Activated CD4-positive, alpha-beta T cell treated with anti-CD3 and anti-CD28 coated beads, Interleukin-2, Interleukin-6, amounts not matched to agents 100 ng/mL and 50 ng/mL, durations not matched to agents 16 hours and 8 hours (primary cell): Measurements from ENCODE around the gene PATZ1.
"Not testable (repeated sequence)": the region's sequence is repeated elsewhere in the genome, so short reads cannot be mapped to it uniquely, and the experiment has no call there.

Source experiments
- DNase-seq: peaks from one replicate; pipeline ENCODE4 v3.0.0-alpha.2; 2020

Gene PATZ1

GRCh38 chr22:31342389-31343140 is 3.6 kb downstream of the PATZ1 start:
- DNase-seq, result no peak

GRCh38 chr22:31341386-31342088 is 4.6 kb downstream of the PATZ1 start:
- no peak for DNase-seq

DNA sequence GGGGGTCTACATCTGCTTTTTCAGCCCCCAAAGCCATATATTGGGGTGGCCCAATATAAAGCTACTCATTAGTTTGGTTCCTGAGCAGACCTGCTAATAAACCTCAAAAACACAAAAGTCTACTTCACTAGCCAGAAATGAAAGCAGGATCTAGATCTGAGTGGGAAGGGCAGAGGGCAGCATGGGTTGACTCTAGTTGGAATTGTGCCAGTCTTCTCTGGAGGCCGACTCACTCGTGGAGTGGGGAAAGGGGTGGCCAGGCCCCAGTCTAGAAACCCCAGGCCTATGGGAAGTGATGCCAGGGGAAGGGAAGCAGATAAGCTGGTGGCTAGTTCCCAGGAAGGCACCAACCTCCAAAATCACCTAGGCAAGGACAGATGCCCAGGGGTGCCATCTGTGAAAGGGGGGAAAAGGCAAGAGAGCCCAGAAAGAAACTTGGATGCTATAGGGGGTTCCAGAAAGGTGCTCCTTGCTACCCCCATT is 5.3 kb downstream of the PATZ1 start:
- no peak for DNase-seq

- no peak for DNase-seq
These were observed 5.8 kb downstream of the PATZ1 start for GRCh38 chr22:31340360-31340759.

- no peak for DNase-seq
These were observed 6.9 kb downstream of the PATZ1 start for GRCh38 chr22:31339148-31339832.

DNA sequence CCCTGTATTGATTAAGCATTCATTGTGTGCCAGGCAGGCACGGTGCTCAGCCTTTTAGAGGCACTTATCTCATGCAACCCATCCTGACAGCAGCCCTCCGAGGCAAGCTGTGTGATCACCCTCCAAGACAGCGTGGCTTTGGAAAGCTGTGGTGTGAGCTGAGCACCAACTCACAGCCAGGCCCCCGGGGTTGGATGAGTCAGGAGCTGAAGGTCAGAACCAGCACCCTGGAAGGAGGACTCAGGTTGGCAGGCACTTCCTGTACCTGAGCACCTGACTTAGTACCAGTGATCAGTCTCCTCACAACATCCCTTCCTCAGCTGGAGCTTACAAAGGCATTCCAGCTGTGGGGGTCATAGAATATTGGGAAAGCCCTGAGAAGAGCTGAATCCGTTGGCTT is 9.0 kb downstream of the PATZ1 start:
- no peak for DNase-seq

DNA sequence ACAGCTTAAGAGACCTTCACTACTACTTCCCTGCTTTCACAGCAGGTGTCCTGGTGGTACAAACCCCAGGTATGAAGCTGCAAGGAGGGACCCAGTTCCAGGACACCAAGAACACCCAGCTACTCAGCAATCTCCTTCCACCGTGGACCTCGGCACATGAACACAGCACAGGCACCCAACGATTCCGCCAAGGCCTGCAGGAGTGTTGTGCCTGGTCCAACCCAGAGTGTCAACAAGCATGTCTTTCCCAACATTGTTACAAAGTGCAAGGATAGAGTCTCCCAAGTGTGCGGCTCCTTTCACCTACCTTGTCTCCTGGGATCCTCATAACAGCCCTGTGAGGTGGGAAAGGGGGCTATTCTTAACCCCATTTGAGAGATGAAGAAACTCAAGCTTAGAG is 11.8 kb downstream of the PATZ1 start:
- DNase-seq, result no peak

GRCh38 chr22:31333641-31334040 is 12.5 kb downstream of the PATZ1 start:
- DNase-seq, result no peak

DNA sequence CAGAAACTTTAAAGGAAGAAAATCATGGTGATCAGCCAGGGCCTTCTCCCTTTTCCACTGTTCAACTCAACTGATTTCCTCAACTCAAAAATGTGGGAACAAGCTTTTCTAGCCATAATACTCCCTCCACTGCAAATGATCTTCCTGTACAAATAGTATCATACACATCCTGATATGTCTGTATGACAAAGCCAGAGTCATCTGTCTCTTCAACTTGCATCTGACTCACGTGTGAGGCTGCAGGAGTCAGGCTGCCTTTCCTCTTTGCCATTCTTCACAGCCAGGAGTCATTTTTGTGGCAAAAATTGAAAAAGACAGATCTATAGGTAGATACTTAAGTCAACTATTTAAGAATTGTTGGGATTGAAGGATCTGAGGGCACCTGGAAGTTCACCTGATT is 13.3 kb downstream of the PATZ1 start:
- no peak for DNase-seq

DNA sequence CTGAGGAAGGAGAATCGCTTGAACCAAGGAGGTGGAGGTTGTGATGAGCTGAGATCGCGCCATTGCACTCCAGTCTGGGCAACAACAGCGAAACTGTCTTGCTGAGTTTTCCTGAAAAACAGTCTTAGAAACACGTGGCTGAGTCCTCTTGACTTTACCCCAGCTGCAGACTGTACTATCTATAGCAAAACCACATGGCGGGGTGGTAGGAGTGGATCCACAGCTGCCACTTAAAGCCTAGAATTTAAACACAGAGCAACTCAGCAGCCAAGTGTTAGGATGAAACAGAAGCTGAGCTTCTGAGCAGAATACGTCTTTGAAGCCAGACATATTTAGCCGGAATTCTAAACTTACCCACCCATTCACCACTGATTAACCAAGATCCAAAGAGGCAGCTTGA is 14.1 kb downstream of the PATZ1 start:
- no peak for DNase-seq

- DNase-seq, result peak; percentile 58
These were observed 16.5 kb downstream of the PATZ1 start for GRCh38 chr22:31329453-31330215.

DNA sequence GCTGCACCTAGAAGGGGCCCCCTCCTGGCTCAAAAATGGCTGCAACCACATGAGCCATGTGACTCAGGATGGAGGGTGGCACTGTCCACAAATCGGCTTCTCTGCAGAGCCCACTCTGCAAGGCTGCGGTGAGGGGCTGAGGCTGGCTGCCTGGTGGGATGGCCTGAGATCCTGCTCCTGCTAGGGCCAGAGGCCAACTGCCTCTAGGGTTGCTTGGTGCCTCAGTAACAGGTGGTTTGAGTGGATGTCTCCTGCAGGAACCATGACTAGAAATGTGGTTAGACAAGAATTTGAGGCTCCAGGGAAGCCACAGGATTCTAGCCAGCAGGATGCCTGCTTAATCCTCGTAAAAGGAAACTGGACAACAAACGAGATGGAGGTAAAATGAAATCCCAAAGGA is 17.1 kb downstream of the PATZ1 start:
- no peak for DNase-seq

DNA sequence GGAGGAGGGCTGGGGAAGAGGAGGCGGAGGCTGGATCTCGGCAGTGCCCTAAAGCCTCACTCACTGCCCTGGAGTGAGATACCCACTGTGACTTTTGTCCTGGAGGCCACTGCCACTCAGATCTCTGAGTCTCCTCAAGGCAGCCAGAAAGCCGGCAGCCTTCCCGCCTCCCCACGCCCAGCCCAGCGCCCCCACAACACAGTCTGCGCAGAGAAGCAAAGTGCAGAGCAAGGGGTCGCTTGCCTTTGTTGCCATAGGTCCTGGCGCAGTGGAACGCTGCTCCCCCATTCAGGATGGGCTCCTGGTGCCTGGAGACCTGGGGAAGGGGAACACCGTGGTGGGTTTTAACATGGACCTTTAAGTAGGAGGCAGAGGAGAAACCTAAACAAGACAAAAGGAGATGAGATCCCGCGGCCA is 17.6 kb downstream of the PATZ1 start:
- no peak for DNase-seq

DNA sequence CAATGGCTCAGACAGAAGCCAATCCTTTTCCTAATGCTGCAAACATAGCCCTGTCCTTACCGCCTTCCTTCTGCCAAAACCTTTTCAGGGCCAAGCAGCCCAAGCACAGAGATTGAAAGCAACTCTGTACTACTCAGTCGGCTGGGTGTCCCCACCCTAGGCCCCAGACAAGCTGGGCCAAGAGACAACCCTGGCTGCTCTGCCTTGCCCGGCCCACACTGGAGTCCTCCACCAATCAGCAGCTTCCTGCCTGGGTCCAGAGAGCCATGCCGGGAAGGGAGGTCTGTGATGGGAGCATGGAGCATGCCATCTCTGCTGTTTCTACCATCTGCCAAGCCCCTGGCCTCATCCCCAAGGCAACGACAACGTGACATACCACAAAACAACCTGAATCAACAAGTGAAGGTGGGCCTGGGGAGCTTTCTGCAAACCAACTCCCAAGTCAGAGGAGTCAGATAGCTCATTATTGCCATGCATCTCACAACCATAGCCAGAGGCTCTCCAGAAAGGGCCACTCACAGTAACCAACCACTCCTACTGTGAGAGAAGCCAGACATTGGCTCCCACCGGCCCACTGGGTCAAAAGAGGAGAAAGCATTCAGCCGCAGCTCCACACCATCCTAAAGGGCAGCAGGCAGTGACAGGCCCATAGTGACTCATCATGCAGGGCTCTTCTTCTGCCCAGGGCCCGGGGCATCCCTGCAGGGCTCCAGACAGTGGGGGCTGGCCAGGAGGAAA is 18.2 kb downstream of the PATZ1 start:
- no peak for DNase-seq

DNA sequence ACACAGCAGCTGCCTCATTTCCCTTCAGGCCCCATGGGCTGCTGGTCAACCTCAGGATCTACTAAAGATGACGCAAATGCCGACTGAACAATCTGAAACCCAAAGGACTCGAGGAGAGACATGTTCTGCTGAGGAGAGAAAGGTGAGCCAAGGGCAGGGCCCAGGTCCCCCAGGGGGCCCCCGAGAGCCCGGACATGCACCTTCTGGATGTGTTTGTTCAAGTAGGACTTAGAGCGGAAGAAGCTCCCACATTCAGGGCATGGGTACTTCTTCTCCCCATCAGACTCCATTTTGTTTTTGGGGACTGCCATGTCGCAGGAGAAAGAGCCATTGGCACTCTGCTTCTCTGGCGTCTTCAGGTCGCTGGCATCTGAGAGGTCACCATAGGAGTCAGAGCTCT is 19.3 kb downstream of the PATZ1 start:
- DNase-seq, result no peak

- DNase-seq, result no peak
These were observed 22.3 kb downstream of the PATZ1 start for GRCh38 chr22:31323578-31324550.

GRCh38 chr22:31321421-31321820 is 24.7 kb downstream of the PATZ1 start:
- no peak for DNase-seq

GRCh38 chr22:31314220-31314619 is 31.9 kb downstream of the PATZ1 start:
- not testable (repeated sequence) for DNase-seq

DNA sequence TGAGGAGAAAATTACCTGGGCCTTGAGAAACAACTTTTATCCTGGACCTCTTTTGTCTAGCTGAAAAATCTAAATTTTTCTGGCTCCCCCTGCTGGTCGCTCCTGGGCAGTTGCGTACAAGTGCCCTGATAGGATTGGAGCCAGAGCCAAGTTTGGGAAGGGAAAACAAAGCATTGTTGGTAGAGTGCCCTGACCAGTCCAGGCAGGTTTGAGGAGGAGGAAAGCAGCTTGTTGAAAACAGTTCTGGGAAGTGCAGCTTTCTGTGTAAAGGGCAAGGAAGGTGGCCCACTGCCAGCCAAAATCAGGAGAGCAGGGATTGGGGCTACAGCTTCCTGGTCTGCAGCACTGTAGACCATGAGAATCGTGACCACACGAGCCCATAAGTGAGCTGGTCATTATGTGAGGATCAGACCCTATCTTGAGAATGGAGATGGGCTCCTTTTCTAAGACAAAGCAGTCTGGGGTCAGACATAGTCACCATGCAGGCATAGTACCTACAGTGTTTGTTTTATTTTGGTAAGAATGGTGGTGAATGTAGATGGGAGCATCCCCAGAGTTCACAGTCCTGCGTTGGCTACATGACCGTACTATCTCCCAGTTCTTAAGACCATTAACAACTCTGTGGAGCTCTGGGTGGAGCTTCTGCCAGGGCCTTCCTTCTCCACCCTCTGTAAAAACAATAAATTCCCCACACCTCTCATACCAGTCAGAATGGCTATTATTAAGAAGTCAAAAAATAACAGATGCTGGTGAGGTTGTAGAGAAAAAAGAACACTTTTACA is 32.6 kb downstream of the PATZ1 start:
- peak; percentile 65 for DNase-seq

DNA sequence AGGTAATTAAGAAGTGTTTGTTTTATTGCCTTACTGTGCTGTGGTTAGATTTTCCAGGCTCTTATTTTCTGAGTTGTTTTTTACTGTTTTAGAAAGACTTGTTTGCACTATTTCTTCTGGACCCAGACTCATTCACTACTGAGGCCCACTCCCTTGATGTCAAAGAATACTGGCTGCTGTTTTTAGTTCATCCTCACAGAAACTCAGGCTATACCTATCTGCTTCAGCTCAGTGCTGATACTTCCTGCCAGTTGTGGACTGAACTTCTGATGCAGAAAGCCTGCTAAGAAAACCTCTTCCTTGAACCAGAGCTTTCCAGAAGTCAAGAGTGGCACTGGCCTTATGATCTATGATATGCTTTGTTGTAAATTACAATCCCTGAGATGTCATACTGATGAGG is 38.0 kb downstream of the PATZ1 start:
- no peak for DNase-seq
